HG03103 (cell line): Measurements from ENCODE around the gene OTUD7B.
A peak's percentile ranks its signal among the peaks of the same experiment; 100 is the strongest.

Experiments
- ATAC-seq: cut with Tn5 transposase; IDR thresholded peaks from one replicate; pipeline ENCODE4 v1.9.1; 2021; ENCODE audit warnings: low read depth; ENCODE audit not compliant: unreplicated experiment

Gene OTUD7B

DNA sequence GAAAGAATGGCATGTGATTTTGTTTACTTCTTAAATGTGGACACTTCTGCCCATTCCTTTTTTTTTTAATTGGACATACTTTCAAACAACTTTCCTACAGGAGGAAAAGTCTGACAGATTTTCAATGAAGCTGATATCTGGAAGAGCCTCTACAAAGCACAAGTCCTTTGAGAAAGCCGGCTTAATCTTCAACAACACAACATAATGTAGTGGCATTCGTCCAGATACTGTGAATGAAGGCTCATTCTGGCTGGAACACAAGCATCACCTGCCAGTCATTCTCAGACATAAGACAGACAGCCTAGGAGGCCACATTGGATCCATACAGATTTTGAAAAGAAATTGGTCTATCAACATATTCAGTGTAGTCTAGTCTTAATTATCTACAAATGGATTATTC lies 4.9 kb downstream of the OTUD7B start:
- no peak for ATAC-seq

DNA sequence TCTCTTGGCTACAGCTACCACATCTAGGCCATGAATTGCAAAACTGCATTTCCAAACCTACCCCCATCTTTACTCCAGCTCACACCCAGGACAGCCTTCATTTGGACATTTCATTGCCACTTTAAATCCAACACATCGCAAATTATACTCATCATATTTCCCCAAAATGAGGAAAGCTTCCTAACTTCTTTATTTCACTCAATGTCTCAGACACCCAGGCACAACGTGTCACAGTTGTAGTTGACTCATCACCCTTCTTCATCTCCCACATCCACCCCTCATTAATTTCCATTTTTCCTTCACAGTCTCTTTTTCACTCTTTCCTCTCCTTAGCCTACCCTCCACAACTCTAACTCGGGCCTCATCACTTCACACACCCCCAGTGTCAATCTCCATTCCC lies 6.7 kb downstream of the OTUD7B start:
- no peak for ATAC-seq

DNA sequence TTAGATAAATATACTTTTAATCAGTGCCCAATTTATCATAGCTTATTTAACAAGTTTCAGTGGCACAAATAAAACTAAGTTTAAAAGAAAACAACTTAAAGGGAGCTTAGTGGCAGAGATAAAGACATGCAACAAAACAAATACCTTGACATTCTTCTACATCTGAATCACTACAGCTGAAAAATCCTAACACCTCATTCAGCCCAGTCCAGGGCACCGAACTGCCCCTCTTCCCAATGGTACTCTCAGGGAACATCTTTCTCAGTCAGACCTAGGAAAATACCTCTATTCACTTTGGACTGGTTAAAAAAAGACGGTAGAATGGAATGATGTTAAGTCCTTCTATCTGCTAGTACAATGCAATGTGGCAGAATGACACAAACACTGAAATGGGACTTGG lies 8.3 kb downstream of the OTUD7B start:
- ATAC-seq: no peak

DNA sequence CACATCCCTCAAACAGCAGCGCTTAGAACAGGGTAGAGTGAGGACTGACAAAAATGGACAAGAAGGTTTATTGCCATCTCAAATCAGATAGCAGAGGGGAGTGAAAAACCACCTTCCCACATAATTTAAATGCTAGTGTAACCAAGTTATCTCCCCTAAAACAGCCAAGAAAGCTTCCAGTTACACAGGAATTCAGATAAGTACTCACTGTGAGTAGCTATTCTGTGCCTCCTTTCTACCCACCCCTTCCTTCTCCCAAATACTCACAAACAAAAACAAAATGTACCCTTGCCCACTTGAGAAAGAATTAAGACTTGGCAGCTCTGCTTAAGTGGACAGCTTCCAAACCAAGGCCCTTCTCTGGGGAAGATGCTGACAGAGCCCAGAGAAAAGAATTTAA lies 9.1 kb downstream of the OTUD7B start:
- no peak for ATAC-seq

DNA sequence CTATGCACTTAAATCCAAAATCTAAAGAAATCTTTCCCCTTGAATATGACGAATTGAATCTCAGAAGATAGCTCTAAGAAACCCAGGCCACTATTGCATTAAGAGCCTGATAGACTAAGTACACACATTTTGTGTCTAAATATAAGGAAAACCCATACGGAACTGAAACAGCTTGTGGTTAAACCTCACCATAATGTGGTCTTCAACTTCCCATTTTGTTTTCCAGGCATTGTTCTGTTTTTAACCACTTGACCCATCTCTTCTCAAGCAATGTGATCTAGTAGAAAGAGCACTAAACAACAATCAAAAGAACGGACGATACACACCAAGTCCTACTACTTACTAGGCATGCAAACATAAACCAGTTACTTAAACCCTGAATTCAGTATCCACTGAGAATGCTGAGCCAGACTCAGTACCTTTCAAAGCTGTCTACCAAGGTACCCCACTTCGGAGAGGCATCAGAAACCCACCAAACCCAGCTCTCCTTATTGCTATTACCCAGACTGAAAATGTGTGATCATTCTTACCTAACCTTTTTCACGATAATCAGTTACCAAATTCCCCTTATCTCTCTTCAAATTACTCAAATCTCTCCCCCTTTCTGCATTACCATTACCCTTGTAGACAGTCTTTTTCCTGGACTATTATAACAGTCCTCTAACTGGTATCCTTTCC lies 12.8 kb downstream of the OTUD7B start:
- peak; percentile 69 for ATAC-seq

DNA sequence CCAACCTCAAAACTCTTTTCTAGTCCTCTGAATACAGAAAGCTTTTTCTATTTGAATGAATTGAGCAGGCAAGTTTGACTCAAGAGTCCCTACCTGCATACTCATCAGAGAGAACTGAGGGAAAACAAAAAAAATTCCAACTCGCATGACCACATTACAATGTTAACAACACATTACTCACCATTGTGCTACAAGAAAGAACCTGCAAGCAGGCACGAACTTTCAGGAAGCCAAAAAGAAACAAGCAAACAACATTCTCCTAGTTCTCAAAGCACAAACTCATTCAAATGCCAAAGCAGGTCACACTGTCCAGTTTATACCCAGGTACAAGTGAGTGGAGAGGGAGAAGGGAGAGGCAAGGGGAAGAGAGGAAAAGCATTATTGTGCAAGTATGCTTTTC lies 14.6 kb downstream of the OTUD7B start:
- no peak for ATAC-seq

DNA sequence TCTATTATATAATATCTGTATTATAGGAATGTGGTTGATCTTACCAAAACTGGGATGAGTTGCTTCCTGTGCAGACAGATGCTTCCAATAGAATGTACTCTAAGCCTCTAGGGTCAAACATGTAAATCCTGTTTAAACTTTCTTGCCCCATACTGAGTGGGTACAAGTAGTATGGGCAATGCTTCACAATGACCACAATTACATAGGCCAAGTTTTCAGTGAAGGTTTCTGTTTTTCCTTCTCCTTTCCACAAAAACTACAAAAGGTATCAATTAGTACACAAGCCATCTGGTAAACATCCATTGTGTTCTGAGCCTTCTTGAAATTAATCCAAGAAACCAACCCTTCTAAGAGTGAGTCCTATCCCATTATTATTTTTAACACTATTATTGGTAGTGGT lies 16.8 kb downstream of the OTUD7B start:
- ATAC-seq: no peak

DNA sequence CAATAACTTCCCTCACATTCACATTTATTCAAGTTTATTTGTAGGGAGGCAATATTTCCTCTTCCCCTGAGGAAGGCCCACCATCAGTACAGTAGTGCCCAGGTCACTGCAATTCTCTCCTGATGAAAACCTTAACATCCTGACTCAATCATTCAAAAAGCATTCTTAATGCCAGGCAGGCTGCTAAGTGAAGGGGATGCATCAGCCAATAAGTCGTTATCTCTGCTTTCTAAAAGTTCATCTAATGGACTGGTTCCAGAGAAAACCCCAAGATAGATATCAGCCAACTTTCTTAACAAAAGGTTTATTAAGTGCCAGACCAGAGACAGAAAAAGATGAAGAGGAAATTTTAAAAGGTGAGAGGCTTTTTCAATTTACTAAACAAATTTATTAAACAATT lies 17.3 kb downstream of the OTUD7B start:
- no peak for ATAC-seq

DNA sequence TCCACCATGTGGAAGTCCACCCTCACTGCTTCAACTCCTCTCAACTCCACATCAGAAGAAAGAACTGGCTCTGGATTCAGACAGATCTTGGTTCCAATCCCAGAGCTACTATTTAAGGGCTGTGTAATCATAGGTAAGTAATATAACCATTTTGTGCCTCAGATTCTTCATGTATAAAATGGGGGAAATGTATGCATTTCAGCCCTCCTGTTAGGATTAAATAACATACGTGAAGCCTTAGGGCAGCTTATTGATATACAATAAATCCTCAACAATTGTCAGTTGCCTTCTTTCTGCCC lies 23.3 kb downstream of the OTUD7B start:
- ATAC-seq: no peak

DNA sequence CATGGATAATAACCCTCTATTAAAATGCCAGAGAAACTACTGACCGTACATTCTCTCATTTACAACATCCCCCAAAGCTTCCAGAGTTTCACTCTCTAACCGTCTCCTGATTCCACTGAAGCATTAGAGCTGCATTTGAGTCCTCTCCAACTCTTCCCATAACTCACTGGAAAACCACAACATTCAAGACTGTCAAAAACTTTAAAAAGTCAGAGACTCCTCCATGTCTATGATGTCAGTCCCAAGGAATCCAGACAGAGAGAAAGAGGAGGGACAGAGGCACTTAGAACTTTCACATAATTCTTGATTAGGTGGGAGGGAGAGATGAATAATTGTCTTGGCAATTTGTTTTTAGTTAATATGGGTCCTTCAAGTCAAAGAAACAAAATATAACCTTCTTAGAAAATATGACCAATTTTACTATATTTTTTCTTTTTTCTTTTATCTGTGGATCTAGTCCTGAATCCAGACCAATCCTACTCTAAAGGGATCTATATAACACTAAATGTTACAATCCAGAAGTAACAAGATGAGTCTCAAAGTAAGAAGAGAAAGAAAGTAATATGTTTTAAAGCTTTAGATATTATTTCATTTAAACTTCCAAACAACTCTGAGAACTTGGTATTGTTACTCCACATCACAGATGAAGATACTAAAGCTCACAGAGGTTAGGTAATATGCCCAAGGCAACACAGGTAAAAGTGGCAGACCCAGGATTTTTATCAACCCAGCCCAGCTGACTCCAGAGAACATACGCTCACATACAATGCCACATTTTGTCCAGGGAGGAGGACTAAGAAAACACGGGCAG lies 23.8 kb downstream of the OTUD7B start:
- ATAC-seq: no peak

DNA sequence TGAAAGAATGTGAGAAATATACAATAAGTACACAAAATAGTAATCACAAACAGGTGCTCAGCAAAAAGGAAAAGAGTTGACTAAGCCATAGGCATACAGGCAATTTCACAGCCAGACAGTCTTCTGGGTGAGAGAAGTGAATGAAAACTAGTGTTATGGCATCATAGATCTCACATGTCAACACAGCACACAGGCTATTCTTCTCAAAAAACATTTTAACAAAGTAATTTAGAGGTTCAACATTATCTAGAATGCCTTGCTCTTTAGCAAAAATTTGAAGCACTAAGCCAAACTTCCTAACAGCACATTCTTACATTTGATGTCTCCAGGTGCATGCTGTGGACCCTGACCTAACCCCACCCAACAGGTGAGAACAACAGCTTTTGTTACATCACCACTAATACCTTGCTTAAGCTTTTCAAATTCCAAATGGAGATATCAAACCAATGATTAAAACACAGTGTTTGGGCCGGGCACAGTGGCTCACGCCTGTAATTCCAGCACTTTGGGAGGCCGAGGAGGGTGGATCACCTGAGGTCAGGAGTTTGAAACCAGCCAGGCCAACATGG lies 30.5 kb downstream of the OTUD7B start:
- no peak for ATAC-seq

DNA sequence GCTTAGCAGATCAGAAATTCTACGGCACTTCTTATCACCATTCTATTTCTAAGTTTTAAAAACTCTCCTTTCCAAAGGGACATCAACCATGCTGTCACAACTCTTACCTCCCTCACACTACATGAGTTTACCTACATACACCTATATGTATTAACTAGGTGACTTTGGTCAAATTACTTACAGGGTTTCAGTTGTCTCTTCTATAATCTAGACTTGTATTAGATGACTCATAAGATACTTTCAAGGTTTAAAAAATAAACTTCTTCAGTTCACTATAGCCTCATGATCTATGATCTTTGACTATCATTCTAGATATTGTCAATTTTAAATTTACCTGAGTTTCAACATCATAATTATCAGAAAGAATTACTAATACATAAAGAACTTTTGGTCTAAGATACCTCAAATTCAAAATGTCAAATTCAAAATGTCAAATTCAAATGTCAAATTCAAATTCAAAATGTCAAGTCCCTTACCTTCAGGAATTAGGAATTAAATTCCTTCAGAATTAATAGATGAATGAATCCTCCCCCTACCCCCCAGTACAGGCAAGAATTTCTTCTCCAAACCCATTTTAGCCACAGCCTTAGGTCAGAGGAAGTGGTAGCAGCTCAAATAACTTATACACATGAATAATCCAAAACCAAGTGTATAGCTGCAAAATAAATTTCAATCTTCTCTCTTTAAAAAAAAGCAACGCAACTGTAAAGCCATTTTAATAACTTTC lies 31.1 kb downstream of the OTUD7B start:
- no peak for ATAC-seq

DNA sequence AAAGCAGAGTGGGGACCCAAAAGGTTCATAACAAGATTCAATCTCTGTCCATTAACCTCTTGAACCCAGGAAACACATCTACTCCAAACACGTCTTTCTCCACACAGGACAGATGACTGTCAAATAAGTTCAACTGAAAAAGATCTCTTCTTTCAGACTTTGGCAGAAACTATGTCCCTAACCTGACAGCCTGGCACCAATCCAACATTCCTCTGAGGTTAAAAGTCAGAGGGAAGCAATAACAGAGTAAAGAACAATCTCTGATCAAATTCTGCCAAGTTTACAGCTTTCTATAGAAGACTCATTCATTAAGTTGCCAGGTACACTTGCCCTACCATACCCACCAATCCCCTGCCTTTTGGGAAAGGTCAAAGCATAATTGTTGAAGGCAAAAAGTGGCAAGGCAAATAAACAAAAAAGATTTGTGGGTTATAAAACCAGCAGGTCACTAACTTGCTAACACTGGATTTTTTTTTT lies 31.9 kb downstream of the OTUD7B start:
- ATAC-seq: no peak

DNA sequence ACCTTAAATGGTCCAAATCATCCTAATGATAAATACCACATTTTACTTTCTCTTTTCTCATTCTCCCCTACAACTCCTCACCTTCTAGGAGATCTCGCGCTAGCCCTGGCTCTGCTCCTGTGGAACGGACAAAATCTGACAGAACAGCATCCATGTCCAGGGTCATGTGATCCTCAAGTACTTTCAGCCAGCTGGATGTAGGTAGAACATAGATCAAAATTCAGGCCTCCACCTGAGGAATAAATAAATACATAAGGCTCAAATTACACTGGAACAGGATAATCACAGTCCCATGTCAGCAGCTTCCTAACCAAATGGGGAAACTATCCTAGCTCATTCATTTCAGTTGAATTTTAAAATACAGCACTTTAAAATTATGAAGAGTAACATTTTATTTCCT lies 33.2 kb downstream of the OTUD7B start:
- no peak for ATAC-seq

DNA sequence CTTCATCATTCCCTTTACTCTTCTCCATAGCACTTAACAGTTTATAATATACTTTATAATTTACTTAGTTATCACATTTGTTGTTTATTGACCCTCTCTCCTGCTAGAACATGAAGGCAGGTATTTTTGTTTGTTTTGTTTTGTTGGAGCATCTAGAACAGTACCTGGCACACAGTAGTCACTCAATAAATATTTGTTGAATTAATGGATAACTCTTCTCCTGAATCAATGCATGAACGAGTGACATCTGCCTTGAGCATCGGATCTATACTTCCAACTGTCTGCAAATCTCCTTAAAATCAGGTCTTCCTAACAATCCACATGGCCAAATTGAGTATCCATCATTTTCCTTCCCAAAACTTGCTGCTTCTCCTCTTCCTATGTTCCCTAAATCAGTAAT lies 38.0 kb downstream of the OTUD7B start:
- ATAC-seq: no peak

DNA sequence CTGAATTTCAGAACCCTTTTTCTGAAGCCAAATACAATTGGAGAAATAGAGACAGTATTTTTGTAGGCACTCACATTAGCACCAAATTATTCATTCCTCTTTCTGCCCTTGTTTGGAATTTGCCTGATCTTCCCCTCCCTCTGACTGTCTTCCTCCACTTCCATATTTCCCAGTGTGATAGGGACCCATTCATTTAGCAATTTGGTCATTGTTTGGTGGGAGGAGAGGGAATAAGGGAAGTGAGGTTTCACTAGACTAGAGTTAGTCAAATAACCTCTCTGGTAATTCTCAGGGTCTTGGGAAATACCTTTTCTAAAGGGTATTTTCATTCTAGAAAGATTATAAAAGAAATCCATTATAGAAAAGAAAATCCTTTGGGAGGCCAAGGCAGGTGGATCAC lies 42.9 kb downstream of the OTUD7B start:
- ATAC-seq: no peak

DNA sequence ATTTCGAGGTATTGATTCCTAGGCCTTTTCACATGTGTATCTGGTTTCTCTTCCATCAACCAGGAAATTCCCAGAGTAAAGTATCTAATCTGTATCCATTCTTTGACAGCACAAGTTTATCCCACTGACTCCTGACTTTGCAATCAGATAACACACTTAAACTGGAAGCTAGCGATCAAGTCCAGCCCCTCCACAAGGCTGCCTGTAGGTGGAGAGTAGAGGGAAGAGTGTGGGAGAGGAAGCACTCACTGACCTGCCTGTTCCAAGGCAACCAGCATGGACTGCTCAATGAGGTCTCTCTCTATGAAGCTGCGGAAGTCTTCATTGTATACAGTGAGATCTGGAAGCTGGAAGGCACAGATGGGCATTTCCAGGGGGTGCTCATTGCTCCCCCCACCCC lies 43.5 kb downstream of the OTUD7B start:
- no peak for ATAC-seq

DNA sequence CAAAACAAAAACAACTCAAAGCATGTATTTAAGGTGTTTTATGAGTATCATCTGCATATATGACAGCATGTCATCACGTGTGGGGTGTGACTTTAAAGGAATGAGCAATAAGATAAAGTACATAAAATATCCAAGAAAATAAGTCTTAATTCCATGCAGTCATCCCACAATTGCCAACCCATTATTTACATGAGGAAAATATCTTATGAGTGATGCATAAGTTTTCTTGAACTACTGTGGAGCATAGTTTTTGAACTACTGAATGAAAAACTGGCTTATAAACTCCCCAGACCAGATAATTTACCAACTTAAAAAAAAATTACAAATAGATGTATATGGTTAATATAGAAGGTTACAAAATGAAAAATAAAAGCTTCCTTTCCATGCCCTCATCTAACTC lies 44.1 kb downstream of the OTUD7B start:
- no peak for ATAC-seq

DNA sequence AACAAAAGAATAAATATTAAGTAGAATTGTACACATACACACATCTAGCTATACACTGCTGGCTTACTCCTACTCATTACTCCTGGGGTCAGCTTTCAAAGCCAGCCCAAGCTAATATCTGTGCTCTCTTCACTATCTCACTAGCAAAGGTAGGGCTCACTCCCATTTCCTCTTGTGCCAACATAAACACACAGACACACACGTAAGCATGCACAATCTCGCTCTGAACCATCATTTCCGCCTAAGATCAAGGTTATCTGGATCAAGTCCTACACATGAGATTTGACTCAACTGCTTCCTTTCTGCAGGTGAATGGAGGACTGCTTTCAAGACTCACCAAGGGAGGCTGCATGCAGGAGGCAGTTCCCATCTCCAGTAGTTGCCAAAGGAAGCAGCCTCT lies 45.1 kb downstream of the OTUD7B start:
- ATAC-seq: no peak

DNA sequence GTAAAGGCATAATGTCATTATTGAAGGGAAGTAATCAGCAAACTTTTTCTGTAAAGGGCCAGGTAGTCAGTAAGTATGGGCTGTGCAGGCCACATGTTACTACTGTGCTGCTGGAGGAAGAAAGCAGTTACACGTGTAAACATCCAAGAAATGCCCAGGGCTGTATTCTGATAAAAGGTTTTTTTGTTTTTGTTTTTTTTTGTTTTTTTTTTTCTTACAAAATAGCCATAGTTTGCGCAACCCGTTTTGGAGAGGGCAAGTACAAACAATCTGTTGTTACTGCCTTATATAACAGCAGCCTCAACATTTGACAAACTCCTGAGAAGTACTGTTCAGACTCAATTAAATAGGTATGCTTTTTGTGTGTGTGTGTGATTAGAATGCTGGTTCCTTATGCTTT lies 47.2 kb downstream of the OTUD7B start:
- no peak for ATAC-seq

DNA sequence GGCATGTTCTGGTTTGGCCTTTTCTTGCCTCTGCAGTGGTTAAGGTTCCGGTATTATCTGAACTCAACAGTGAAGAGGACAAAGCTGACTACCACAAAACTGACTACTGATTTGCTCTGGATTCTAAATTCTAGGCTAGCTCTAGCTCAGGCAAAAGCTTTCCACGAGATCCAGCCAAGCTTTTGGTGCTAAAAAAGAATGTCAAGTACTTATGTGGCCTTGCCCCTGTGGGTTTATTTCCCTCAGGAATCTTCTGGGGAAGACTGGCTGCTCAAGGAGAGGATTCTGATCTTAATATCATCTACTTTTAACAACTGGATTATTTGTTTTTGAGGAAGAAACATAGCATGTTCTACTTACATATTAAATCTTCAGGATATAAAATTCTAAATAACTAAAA lies 47.8 kb downstream of the OTUD7B start:
- no peak for ATAC-seq
